ENCODE data around the gene RPS21. TPM values are rescaled to one million over a fixed set of nuclear protein-coding genes. Genes with fewer than 3 reads are reported as not detected.
A peak's percentile ranks its signal among the peaks of the same experiment; 100 is the strongest.

Gene RPS21
- total and polyA plus RNA-seq, 2 of the 13 experiments (the other 11 are each of a cell fraction or from before 2014, with no cell fraction given) = 2,647 to 11,063 TPM

DNA sequence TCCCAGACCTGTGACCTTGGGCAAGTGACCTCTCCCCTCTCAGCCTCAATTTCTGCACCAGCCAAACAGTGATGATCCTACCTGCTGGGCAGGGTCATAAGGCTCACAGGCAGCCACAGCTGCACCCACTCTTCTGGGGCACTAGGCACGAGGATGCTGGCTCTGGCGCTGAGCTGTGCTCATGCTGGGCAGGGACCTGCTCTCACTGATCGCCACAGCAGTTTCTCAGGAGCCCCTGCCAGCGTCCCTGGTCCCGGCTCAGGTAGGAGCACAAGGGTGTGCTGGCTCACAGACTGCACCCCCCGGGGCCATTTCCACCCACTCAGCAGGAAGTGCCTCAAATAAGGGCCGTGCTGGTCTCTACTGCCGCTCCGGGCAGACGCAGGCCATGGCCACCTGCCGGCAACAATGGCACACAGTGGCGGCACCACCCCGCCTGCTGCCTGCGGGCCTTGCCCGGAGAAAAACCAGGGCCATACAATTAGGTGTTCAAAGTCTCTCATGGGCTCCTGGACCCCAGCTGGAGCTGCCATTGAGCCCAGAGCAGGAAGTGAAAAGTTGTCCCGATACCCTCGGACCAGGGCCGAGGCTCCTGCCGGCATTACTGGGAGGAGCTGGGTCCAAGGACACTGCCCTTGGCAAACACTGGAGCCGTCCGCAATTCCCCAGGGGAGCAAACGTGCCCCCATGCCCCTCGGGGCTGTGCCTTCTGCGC, 24.7 kb downstream of the RPS21 start (continued):
- TF ChIP-seq SOX13 (IDR thresholded peaks at IDR 0.05) = no peak
- TF ChIP-seq SOX13 (CRISPR knock-in tag; conservative IDR thresholded peaks at IDR 0.05 in 1 of 2, IDR thresholded peaks at IDR 0.05 in 1 of 2) = peak in 1 of 2 experiments; percentile 59; a peak in 1 of 4 replicates
- TF ChIP-seq ZFP36L1 (CRISPR knock-in tag; IDR thresholded peaks at IDR 0.05) = no peak
- TF ChIP-seq NCOA2 (CRISPR knock-in tag; IDR thresholded peaks at IDR 0.05) = peak; percentile 79
- peak; percentile 22; the same call in 1 of the 2 replicates for TF ChIP-seq ZNF101 (CRISPR knock-in tag; IDR thresholded peaks at IDR 0.05; ENCODE audit: borderline replicate concordance, low read depth)
- peak; percentile 80; the same call in 1 of the 2 replicates for TF ChIP-seq WIZ (CRISPR knock-in tag; IDR thresholded peaks at IDR 0.05)
- TF ChIP-seq ZSCAN21 (CRISPR knock-in tag; IDR thresholded peaks at IDR 0.05; ENCODE audit: borderline replicate concordance) = 0 out of 2 replicates have a peak, but pooled peaks have one; percentile 54
- no peak for TF ChIP-seq ZNF562 (CRISPR knock-in tag; IDR thresholded peaks at IDR 0.05; ENCODE audit: borderline replicate concordance)
- TF ChIP-seq, protein P1, sequence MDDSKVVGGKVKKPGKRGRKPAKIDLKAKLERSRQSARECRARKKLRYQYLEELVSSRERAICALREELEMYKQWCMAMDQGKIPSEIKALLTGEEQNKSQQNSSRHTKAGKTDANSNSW (CRISPR knock-in tag; IDR thresholded peaks at IDR 0.05; ENCODE audit: borderline replicate concordance) = no peak
- TF ChIP-seq, protein P2, sequence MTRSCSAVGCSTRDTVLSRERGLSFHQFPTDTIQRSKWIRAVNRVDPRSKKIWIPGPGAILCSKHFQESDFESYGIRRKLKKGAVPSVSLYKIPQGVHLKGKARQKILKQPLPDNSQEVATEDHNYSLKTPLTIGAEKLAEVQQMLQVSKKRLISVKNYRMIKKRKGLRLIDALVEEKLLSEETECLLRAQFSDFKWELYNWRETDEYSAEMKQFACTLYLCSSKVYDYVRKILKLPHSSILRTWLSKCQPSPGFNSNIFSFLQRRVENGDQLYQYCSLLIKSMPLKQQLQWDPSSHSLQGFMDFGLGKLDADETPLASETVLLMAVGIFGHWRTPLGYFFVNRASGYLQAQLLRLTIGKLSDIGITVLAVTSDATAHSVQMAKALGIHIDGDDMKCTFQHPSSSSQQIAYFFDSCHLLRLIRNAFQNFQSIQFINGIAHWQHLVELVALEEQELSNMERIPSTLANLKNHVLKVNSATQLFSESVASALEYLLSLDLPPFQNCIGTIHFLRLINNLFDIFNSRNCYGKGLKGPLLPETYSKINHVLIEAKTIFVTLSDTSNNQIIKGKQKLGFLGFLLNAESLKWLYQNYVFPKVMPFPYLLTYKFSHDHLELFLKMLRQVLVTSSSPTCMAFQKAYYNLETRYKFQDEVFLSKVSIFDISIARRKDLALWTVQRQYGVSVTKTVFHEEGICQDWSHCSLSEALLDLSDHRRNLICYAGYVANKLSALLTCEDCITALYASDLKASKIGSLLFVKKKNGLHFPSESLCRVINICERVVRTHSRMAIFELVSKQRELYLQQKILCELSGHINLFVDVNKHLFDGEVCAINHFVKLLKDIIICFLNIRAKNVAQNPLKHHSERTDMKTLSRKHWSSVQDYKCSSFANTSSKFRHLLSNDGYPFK (CRISPR knock-in tag; IDR thresholded peaks at IDR 0.05; ENCODE audit: borderline replicate concordance) = peak; percentile 84; the same call in 1 of the 2 replicates
- TF ChIP-seq MED1 (CRISPR knock-in tag; IDR thresholded peaks at IDR 0.05) = peak; percentile 55
- TF ChIP-seq NCOA5 (CRISPR knock-in tag; IDR thresholded peaks at IDR 0.05) = no peak
- no peak for TF ChIP-seq ZNF33A (CRISPR knock-in tag; IDR thresholded peaks at IDR 0.05; ENCODE audit: borderline replicate concordance)
- peak; percentile 36; the same call in 1 of the 2 replicates for TF ChIP-seq FOXA3 (CRISPR knock-in tag; IDR thresholded peaks at IDR 0.05)
- TF ChIP-seq RORA (CRISPR knock-in tag; IDR thresholded peaks at IDR 0.05) = no peak
- no peak for TF ChIP-seq ZNF510 (CRISPR knock-in tag; IDR thresholded peaks at IDR 0.05; ENCODE audit: low read depth)
- TF ChIP-seq SP1 (IDR thresholded peaks at IDR 0.05) = no peak
- 0 out of 2 replicates have a peak, but pooled peaks have one; percentile 20 for TF ChIP-seq SP1 (CRISPR knock-in tag; IDR thresholded peaks at IDR 0.05)
- TF ChIP-seq, protein P3, sequence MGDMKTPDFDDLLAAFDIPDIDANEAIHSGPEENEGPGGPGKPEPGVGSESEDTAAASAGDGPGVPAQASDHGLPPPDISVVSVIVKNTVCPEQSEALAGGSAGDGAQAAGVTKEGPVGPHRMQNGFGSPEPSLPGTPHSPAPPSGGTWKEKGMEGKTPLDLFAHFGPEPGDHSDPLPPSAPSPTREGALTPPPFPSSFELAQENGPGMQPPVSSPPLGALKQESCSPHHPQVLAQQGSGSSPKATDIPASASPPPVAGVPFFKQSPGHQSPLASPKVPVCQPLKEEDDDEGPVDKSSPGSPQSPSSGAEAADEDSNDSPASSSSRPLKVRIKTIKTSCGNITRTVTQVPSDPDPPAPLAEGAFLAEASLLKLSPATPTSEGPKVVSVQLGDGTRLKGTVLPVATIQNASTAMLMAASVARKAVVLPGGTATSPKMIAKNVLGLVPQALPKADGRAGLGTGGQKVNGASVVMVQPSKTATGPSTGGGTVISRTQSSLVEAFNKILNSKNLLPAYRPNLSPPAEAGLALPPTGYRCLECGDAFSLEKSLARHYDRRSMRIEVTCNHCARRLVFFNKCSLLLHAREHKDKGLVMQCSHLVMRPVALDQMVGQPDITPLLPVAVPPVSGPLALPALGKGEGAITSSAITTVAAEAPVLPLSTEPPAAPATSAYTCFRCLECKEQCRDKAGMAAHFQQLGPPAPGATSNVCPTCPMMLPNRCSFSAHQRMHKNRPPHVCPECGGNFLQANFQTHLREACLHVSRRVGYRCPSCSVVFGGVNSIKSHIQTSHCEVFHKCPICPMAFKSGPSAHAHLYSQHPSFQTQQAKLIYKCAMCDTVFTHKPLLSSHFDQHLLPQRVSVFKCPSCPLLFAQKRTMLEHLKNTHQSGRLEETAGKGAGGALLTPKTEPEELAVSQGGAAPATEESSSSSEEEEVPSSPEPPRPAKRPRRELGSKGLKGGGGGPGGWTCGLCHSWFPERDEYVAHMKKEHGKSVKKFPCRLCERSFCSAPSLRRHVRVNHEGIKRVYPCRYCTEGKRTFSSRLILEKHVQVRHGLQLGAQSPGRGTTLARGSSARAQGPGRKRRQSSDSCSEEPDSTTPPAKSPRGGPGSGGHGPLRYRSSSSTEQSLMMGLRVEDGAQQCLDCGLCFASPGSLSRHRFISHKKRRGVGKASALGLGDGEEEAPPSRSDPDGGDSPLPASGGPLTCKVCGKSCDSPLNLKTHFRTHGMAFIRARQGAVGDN (CRISPR knock-in tag; IDR thresholded peaks at IDR 0.05) = peak; percentile 91
- peak; percentile 62; the same call in 1 of the 2 replicates for TF ChIP-seq MEIS1 (CRISPR knock-in tag; IDR thresholded peaks at IDR 0.05; ENCODE audit: borderline replicate concordance)
- no peak for TF ChIP-seq TBP (CRISPR knock-in tag; IDR thresholded peaks at IDR 0.05)
- TF ChIP-seq, protein P4, sequence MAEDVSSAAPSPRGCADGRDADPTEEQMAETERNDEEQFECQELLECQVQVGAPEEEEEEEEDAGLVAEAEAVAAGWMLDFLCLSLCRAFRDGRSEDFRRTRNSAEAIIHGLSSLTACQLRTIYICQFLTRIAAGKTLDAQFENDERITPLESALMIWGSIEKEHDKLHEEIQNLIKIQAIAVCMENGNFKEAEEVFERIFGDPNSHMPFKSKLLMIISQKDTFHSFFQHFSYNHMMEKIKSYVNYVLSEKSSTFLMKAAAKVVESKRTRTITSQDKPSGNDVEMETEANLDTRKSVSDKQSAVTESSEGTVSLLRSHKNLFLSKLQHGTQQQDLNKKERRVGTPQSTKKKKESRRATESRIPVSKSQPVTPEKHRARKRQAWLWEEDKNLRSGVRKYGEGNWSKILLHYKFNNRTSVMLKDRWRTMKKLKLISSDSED (CRISPR knock-in tag; IDR thresholded peaks at IDR 0.05) = no peak

Data from HepG2 (cell line).